ENCODE results near the gene ELMO2.

Gene ELMO2

DNA sequence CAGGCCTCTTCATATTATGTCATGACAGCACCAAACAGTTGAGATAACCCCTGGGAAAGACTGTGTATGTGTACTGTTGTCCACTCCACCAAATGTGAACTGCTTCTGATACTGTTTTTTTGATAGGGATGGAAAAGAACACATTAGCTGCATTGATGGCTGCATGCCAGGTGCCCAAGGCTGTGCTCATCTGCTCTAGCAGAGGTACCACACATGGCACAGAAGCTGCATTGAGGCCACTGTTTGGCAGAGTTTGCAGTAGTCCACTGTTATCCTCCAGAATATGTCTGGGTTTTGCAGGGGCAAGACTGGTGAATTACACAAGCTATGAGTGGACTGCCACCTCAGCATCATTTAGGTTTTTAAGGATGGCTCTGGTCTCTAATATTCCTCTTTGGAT lies 28.2 kb upstream of the ELMO2 start:
- TF ChIP-seq EZH2 (IDR thresholded peaks at IDR 0.05; ENCODE audit: borderline replicate concordance, low read length) (no peak), CTCF (IDR thresholded peaks at IDR 0.05; ENCODE audit: low read length) (no peak)
- Histone ChIP-seq H3F3A (ENCODE audit: insufficient read depth, low read length) (no peaks in the 10 kb centered on the region), H3K36me3 (ENCODE audit: insufficient read depth, low read length) (no peaks in the 10 kb centered on the region), H4K20me1 (ENCODE audit: insufficient read depth, low read length) (no peaks in the 10 kb centered on the region), H3K27ac (ENCODE audit: low read depth, low read length, poor library complexity, severe bottlenecking) (no peak overlapping the region), H3K4me2 (ENCODE audit: low read length) (no peak overlapping the region), H3K79me2 (ENCODE audit: insufficient read depth, low read length) (no peaks in the 10 kb centered on the region), H3K9me3 (ENCODE audit: low read length) (no peaks in the 10 kb centered on the region), H3K27me3 (ENCODE audit: insufficient read depth, low read length) (no peaks in the 10 kb centered on the region), H3K4me3 (ENCODE audit: low read depth, low read length, poor library complexity, severe bottlenecking) (no peak overlapping the region), H3K9ac (ENCODE audit: low read length) (no peak overlapping the region), H3K9me2 (ENCODE audit: low read depth, low read length) (no peaks in the 10 kb centered on the region), H2AFZ (ENCODE audit: low read length) (no peak overlapping the region), H3K4me1 (ENCODE audit: insufficient read depth, low read length, severe bottlenecking) (no peaks in the 10 kb centered on the region)

DNA sequence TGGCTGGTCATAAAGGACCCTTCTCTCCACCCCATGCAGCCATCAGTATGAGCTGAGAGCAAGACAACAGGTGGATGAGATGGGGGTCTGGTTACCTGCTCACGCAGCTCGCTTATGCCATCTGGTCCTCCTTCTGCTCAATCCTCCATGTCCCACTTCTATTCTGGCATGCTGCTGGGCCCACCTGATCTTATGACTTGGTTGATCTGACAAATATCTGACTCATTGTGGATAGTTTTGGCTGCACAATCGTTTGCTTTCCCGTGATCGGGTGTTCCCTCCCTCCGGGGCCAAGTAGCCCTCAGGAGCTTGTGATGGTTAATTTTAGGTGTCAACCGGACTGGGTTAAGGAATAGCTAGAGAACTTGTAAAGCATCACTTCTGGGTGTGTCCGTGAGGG lies 26.6 kb upstream of the ELMO2 start:
- Histone ChIP-seq H3K4me3 (ENCODE audit: low read depth, low read length, poor library complexity, severe bottlenecking) (no peak overlapping the region), H4K20me1 (ENCODE audit: insufficient read depth, low read length) (no peaks in the 10 kb centered on the region), H3K9me3 (ENCODE audit: low read length) (no peaks in the 10 kb centered on the region), H3F3A (ENCODE audit: insufficient read depth, low read length) (no peaks in the 10 kb centered on the region), H3K27me3 (ENCODE audit: insufficient read depth, low read length) (no peaks in the 10 kb centered on the region), H2AFZ (ENCODE audit: low read length) (no peak overlapping the region), H3K4me1 (ENCODE audit: insufficient read depth, low read length, severe bottlenecking) (no peaks in the 10 kb centered on the region), H3K4me2 (ENCODE audit: low read length) (no peak overlapping the region), H3K9me2 (ENCODE audit: low read depth, low read length) (no peaks in the 10 kb centered on the region), H3K36me3 (ENCODE audit: insufficient read depth, low read length) (no peaks in the 10 kb centered on the region), H3K9ac (ENCODE audit: low read length) (no peak overlapping the region), H3K79me2 (ENCODE audit: insufficient read depth, low read length) (no peaks in the 10 kb centered on the region), H3K27ac (ENCODE audit: low read depth, low read length, poor library complexity, severe bottlenecking) (no peak overlapping the region)
- TF ChIP-seq EZH2 (IDR thresholded peaks at IDR 0.05; ENCODE audit: borderline replicate concordance, low read length), result no peak
- no peak for TF ChIP-seq CTCF (IDR thresholded peaks at IDR 0.05; ENCODE audit: low read length)

- H3K9me2 ChIP-seq (ENCODE audit: low read depth, low read length), result no peaks in the 10 kb centered on the region
- no peaks in the 10 kb centered on the region for H4K20me1 ChIP-seq (ENCODE audit: insufficient read depth, low read length)
- no peak overlapping the region for H2AFZ ChIP-seq (ENCODE audit: low read length)
- no peak overlapping the region for H3K4me3 ChIP-seq (ENCODE audit: low read depth, low read length, poor library complexity, severe bottlenecking)
- no peaks in the 10 kb centered on the region for H3K27me3 ChIP-seq (ENCODE audit: insufficient read depth, low read length)
- no peaks in the 10 kb centered on the region for H3K9me3 ChIP-seq (ENCODE audit: low read length)
- no peak overlapping the region for H3K9ac ChIP-seq (ENCODE audit: low read length)
- no peaks in the 10 kb centered on the region for H3K4me1 ChIP-seq (ENCODE audit: insufficient read depth, low read length, severe bottlenecking)
- H3K79me2 ChIP-seq (ENCODE audit: insufficient read depth, low read length), result no peaks in the 10 kb centered on the region
- TF ChIP-seq EZH2 (IDR thresholded peaks at IDR 0.05; ENCODE audit: borderline replicate concordance, low read length), result no peak
- TF ChIP-seq CTCF (IDR thresholded peaks at IDR 0.05; ENCODE audit: low read length), result no peak
- no peaks in the 10 kb centered on the region for H3F3A ChIP-seq (ENCODE audit: insufficient read depth, low read length)
- H3K4me2 ChIP-seq (ENCODE audit: low read length), result no peak overlapping the region
- no peak overlapping the region for H3K27ac ChIP-seq (ENCODE audit: low read depth, low read length, poor library complexity, severe bottlenecking)
- no peaks in the 10 kb centered on the region for H3K36me3 ChIP-seq (ENCODE audit: insufficient read depth, low read length)
These were observed 24.7 kb upstream of the ELMO2 start for GRCh38 chr20:46430921-46431712.
